Left ventricle myocardium inferior (tissue), 1 donor: Measurements from ENCODE around the gene FAM72C. TPM values are rescaled to one million over a fixed set of nuclear protein-coding genes. Genes with fewer than 3 reads are reported as not detected.
"Not testable (repeated sequence)": the region's sequence is repeated elsewhere in the genome, so short reads cannot be mapped to it uniquely, and the experiment has no call there.

Source experiments
- DNase-seq: peaks from one replicate; pipeline ENCODE4 v3.0.0-alpha.2; 2020
- H3K27ac ChIP-seq: fragments of 200-600 bp; replicated peaks from 2 replicates; pipeline ENCODE4 v1.8.0; 2021
- H3K27me3 ChIP-seq: fragments of 200-600 bp; 2 replicates; pipeline ENCODE4 v1.8.0; 2021; ENCODE audit warnings: low read depth
- H3K36me3 ChIP-seq: fragments of 200-600 bp; 2 replicates; pipeline ENCODE4 v1.8.0; 2021
- H3K4me1 ChIP-seq: fragments of 200-600 bp; 2 replicates; pipeline ENCODE4 v1.8.0; 2021
- H3K4me3 ChIP-seq: fragments of 200-600 bp; 2 replicates; pipeline ENCODE4 v1.8.0; 2021; ENCODE audit warnings: mild to moderate bottlenecking, moderate library complexity
- H3K9me3 ChIP-seq: fragments of 200-600 bp; replicated peaks from 2 replicates; pipeline ENCODE4 v1.8.0; 2021
- CTCF ChIP-seq: fragments of 200-600 bp; IDR thresholded peaks from 2 replicates; pipeline ENCODE4 v1.8.0; 2021; ENCODE audit warnings: antibody characterized with exemption, mild to moderate bottlenecking, borderline replicate concordance
- intact Hi-C: fragments of 100-400 bp; cut with micrococcal nuclease; formaldehyde crosslinking; loops from one replicate; pipeline ENCODE4 v1.11.0; 2022
- total RNA-seq: library from RNA; stranded (reverse); fragmentation: NEBNext Ultra II Directional; extraction: Animal tissue kit (Norgen Biotek cat#: 25700); gene quantifications from one replicate; pipeline ENCODE4 v1.2.1, GENCODE V29; 2021
- donor health status: DM: no; HTN: yes; CAD: no; lungs with severe emphysema.

Gene FAM72C
- total RNA-seq, 1 donor from 2014 or later: not detected

- H3K4me3 ChIP-seq, H3K36me3 ChIP-seq, H3K27ac ChIP-seq, DNase-seq, H3K4me1 ChIP-seq, intact Hi-C loops, H3K27me3 ChIP-seq, H3K9me3 ChIP-seq: not testable (repeated sequence)
- peak; percentile 67 for TF ChIP-seq CTCF
These were observed 35.2 kb downstream of the FAM72C start for GRCh38 chr1:143936457-143937115.

- H3K27me3 ChIP-seq, H3K4me1 ChIP-seq, H3K36me3 ChIP-seq, H3K27ac ChIP-seq, H3K9me3 ChIP-seq, DNase-seq, H3K4me3 ChIP-seq, intact Hi-C loops: not testable (repeated sequence)
These were observed 52.7 kb downstream of the FAM72C start for GRCh38 chr1:143919127-143919526.

DNA sequence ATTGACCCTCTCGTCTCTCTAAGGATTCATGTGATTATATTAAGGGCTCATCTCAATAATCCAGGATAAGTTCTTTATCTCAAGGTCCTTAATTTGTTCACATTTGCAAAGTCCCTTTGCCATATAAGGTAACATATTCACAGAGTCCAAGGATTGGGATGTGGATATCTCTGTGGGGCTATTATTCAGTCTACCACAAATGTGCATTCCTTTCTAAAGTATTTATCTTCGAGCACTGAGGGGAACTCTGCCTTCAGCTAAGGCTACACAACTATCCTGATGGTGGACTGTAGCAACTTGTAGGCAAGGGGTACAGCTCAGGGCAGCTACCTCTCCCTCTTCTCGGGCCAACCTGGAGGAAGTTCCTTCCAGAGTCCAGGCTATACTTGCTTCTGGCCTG, 53.2 kb downstream of the FAM72C start:
- H3K27me3 ChIP-seq, H3K4me1 ChIP-seq, H3K36me3 ChIP-seq, H3K27ac ChIP-seq, intact Hi-C loops, H3K4me3 ChIP-seq, H3K9me3 ChIP-seq, DNase-seq: not testable (repeated sequence)

GRCh38 chr1:143913705-143914104, 58.1 kb downstream of the FAM72C start:
- DNase-seq, H3K27ac ChIP-seq: not testable (repeated sequence)

More at GRCh38 chr1:143913705-143914104, 58.1 kb downstream of the FAM72C start:
- H3K4me1 ChIP-seq, H3K9me3 ChIP-seq, H3K4me3 ChIP-seq, H3K36me3 ChIP-seq, intact Hi-C loops, H3K27me3 ChIP-seq: not testable (repeated sequence)
